Type B pancreatic cell (in vitro differentiated cells): Measurements from ENCODE around the gene WDR1. TPM values are rescaled to one million over a fixed set of nuclear protein-coding genes. Genes with fewer than 3 reads are reported as not detected.
A peak's percentile ranks its signal among the peaks of the same experiment; 100 is the strongest.

Experiments used
- DNase-seq: peaks from one replicate; pipeline ENCODE4 v3.0.0; 2021; ENCODE audit warnings: mixed read lengths; ENCODE audit not compliant: unreplicated experiment; ENCODE audit errors: extremely low spot score
- H3K27ac Mint-ChIP-seq: 2 replicates; pipeline ENCODE4 v1.8.0; 2021; ENCODE audit warnings: mild to moderate bottlenecking, mixed read lengths
- H3K27me3 Mint-ChIP-seq: 2 replicates; pipeline ENCODE4 v1.8.0; 2021; ENCODE audit warnings: mixed read lengths
- H3K36me3 Mint-ChIP-seq: 2 replicates; pipeline ENCODE4 v1.8.0; 2021; ENCODE audit warnings: mixed read lengths
- H3K4me1 Mint-ChIP-seq: one replicate; pipeline ENCODE4 v1.8.0; 2021; ENCODE audit warnings: mixed read lengths; ENCODE audit not compliant: unreplicated experiment
- H3K4me3 Mint-ChIP-seq: 2 replicates; pipeline ENCODE4 v1.8.0; 2021; ENCODE audit warnings: mild to moderate bottlenecking, mixed read lengths
- H3K9me3 Mint-ChIP-seq: 2 replicates; pipeline ENCODE4 v1.8.0; 2021; ENCODE audit warnings: mixed read lengths
- total RNA-seq: library from RNA; stranded (reverse); gene quantifications from 2 replicates; pipeline ENCODE4 v1.2.1, GENCODE V29; 2021; ENCODE audit warnings: low replicate concordance
- TF ChIP-seq, protein P1 (sequence below): fragments of 200-600 bp; sonication (generic); conservative IDR thresholded peaks from 2 replicates; pipeline ENCODE4 v1.5.0; 2021; ENCODE audit warnings: antibody characterized with exemption, mild to moderate bottlenecking

WDR1 gene
- total RNA-seq, 1 donor from 2014 or later = 227 TPM

DNA sequence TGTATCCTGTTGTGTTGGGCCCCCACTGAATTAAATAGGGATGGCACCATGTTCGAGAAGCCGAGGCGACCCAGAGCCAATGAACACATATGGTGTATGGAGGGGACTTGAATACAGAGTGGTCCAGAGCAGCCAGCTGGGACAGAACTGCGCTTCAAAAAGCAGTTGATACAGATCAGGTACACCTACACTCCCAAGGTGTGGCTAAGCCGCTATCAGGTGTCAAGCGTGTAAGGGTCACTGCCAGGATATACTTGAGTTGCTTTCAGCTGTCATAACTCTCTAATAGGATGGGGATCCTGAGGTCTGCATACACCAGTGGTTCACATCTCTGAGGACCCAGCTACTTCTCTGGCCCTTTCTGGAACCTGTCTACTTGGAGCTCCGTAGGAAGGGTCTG, 3.2 kb upstream of the WDR1 start:
- Mint-ChIP-seq H3K4me1 (peaks cover 46% of the 10 kb centered on the region), H3K27me3 (no peaks in the 10 kb centered on the region), H3K4me3 (no peak overlapping the region), H3K9me3 (no peaks in the 10 kb centered on the region), H3K27ac (no peak overlapping the region), H3K36me3 (peaks cover 3% of the 10 kb centered on the region)
- no peak for DNase-seq
- TF ChIP-seq, protein P1, sequence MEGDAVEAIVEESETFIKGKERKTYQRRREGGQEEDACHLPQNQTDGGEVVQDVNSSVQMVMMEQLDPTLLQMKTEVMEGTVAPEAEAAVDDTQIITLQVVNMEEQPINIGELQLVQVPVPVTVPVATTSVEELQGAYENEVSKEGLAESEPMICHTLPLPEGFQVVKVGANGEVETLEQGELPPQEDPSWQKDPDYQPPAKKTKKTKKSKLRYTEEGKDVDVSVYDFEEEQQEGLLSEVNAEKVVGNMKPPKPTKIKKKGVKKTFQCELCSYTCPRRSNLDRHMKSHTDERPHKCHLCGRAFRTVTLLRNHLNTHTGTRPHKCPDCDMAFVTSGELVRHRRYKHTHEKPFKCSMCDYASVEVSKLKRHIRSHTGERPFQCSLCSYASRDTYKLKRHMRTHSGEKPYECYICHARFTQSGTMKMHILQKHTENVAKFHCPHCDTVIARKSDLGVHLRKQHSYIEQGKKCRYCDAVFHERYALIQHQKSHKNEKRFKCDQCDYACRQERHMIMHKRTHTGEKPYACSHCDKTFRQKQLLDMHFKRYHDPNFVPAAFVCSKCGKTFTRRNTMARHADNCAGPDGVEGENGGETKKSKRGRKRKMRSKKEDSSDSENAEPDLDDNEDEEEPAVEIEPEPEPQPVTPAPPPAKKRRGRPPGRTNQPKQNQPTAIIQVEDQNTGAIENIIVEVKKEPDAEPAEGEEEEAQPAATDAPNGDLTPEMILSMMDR = no peak

DNA sequence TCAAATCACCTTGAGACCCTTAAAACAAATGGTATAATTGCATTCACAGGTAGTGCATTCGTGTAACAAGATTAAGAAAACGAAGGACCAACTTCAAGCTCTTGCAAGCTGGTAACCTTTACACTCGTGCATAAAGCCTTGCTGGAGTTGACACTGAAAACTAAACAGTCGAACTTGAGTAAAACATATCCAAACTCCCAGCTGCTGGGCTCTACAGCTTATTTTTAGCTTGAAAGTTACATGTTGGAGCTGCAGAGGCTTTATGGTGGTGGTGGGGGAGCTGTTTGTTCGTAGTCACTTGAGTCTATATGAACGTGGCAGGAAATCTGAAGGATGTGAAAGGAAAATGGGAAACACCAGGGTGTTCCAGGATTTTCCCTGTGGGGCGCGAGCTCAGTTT, 2.7 kb upstream of the WDR1 start:
- Mint-ChIP-seq H3K9me3 (no peaks in the 10 kb centered on the region), H3K4me3 (peak overlapping the region; percentile 91), H3K27me3 (no peaks in the 10 kb centered on the region), H3K36me3 (peaks cover 6% of the 10 kb centered on the region), H3K27ac (no peak overlapping the region), H3K4me1 (peaks cover 49% of the 10 kb centered on the region)
- DNase-seq = no peak
- TF ChIP-seq, protein P1 = no peak

DNA sequence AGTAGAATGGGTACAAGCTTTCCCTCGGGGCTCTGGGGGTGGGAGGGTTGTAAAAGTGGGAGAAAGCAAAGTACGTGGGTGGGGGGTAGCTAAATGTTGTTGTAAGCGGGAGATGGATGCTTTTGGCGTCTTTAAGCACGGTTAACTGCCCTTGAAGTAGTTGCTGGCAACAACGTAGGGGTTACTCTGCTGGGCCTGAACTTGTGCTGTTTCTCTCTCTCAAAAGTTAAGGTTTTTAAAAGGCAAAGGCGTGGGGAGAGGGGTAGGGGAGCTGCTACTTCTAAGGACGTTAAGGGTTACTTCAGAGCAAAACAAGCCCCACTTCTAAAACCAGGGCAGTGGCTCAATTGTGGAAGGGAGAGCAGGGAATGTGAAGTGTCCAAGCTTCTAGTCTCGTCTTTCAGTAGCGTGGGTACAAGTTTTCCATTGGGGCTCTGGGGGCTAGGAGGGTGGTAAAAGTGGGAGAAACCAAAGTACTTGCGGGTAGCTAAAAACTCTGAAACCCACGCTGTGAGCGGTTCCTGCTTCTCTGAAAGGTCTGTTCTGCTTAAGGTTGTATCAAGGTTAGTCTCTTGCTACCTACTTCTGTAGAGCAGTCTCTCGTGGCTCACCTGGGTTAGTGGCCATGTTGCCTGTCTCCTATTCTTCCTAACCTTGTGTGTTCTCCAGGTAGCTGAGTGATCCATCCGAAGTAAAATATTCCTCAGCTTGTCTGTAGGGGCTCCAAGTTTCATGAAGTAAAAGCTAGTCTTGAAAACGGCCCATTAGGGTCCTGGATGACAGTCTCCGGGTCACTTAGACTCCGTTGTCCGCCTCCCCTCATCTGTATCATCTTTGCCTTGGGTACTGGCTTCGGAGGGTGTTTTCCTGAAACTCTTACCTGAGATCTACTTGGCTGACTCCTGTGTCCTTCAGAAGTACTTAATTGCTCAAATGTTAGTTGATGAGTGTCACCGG, 1.7 kb upstream of the WDR1 start:
- H3K36me3 Mint-ChIP-seq = peaks cover 16% of the 10 kb centered on the region
- no peaks in the 10 kb centered on the region for H3K9me3 Mint-ChIP-seq
- no peaks in the 10 kb centered on the region for H3K27me3 Mint-ChIP-seq
- H3K4me3 Mint-ChIP-seq = peak overlapping the region; percentile 91
- TF ChIP-seq, protein P1 = no peak
- H3K27ac Mint-ChIP-seq = peak overlapping the region; percentile 100
- H3K4me1 Mint-ChIP-seq = peaks cover 50% of the 10 kb centered on the region
- no peak for DNase-seq

DNA sequence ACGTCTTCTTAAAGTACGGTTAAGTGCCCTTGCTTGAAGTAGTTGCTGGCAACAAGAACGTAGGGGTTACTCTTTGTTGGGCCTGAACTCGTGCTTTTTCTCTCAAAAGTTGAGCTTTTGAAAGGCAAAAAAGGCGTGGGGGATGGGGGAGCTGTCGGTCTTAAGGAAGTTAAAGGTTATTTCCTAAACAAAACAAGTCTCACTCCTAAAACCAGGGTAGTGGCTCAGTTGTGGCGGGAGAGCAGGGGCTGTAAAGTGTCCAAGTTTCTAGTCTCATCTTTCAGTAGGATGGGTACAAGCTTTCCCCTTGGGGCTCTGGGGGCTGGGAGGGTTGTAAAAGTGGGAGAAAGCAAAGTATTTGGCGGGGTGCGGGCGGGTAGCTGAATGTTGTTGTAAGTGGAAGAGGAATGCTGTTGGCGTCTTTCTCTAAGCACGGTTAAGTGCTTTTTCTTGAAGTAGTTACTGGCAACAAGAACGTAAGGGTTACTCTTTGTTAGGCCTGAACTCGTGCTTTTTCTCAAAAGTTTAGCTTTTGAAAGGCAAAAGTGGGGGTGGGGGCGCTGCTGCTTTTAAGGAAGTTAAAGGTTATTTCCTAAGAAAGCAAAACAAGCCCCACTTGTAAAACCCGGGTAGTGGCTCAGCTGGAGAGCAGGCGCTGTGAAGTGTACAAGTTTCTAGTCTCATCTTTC, 904 bp upstream of the WDR1 start:
- TF ChIP-seq, protein P1 = no peak
- no peaks in the 10 kb centered on the region for H3K9me3 Mint-ChIP-seq
- H3K27ac Mint-ChIP-seq = peak overlapping the region; percentile 100
- H3K4me1 Mint-ChIP-seq = peaks cover 50% of the 10 kb centered on the region
- peaks cover 18% of the 10 kb centered on the region for H3K36me3 Mint-ChIP-seq
- DNase-seq = no peak
- no peaks in the 10 kb centered on the region for H3K27me3 Mint-ChIP-seq
- H3K4me3 Mint-ChIP-seq = peak overlapping the region; percentile 91

DNA sequence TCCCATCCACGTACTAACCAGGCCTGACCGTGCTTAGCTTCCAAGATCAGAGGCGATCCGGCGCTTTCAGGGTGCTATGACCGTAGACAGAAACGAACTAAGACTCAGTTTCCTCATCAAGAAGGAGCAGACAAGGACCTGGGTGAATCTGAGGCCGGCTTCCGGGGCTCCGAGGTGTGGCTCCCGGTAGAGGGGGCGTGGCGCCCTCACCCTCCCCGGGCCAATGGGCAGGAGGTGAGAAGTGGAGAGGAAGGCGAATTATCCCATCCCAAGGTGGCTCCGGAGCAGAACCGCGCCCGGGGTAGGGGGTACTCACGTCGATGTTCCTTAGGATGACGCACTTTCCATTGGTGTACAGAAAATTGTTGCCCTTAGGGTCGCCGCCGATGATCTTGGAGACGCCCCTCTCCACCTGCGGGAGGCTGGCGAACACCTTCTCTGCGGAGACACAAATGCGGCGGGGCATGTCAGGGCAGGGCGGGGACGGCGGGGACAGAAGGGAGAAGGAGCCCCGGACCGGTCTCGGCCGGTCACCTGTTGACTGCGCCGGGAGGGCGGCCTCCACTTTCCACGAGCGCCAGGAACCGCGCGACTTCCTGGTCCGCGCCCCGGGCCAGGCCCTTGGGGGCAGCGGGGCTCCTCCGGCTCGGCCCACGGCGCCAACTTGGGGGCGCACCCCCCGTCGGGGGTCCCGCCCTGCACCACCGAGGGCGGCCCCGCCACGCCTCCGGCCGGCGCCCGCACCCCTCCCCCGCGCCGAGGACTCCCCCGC, 616 bp downstream of the WDR1 start:
- no peaks in the 10 kb centered on the region for H3K9me3 Mint-ChIP-seq
- H3K4me1 Mint-ChIP-seq = peaks cover 41% of the 10 kb centered on the region
- TF ChIP-seq, protein P1 = no peak
- peak overlapping the region; percentile 94 for H3K4me3 Mint-ChIP-seq
- peaks cover 22% of the 10 kb centered on the region for H3K36me3 Mint-ChIP-seq
- H3K27ac Mint-ChIP-seq = peak overlapping the region; percentile 95
- H3K27me3 Mint-ChIP-seq = no peaks in the 10 kb centered on the region
- no peak for DNase-seq
